HG02623 (cell line): Measurements from ENCODE around the gene JUND.

Experiments used
- ATAC-seq: cut with Tn5 transposase; IDR thresholded peaks from one replicate; pipeline ENCODE4 v1.9.1; 2021; ENCODE audit warnings: moderate library complexity; ENCODE audit not compliant: unreplicated experiment

The JUND gene

GRCh38 chr19:18308948-18309325 lies 27.5 kb upstream of the JUND start:
- no peak for ATAC-seq

- no peak for ATAC-seq
These were observed 26.9 kb upstream of the JUND start for GRCh38 chr19:18308051-18308947.

- ATAC-seq = no peak
These were observed 25.9 kb upstream of the JUND start for GRCh38 chr19:18307271-18307681.

GRCh38 chr19:18306888-18307260 lies 25.5 kb upstream of the JUND start:
- ATAC-seq = no peak

- no peak for ATAC-seq
These were observed 24.9 kb upstream of the JUND start for GRCh38 chr19:18306209-18306887.

- no peak for ATAC-seq
These were observed 23.3 kb upstream of the JUND start for GRCh38 chr19:18304458-18305310.

- ATAC-seq = no peak
These were observed 22.7 kb upstream of the JUND start for GRCh38 chr19:18304208-18304457.

GRCh38 chr19:18301718-18302111 lies 20.3 kb upstream of the JUND start:
- no peak for ATAC-seq

GRCh38 chr19:18300930-18301717 lies 19.7 kb upstream of the JUND start:
- ATAC-seq = no peak

GRCh38 chr19:18299654-18300053 lies 18.2 kb upstream of the JUND start:
- no peak for ATAC-seq

- no peak for ATAC-seq
These were observed 17.2 kb upstream of the JUND start for GRCh38 chr19:18298601-18299000.

GRCh38 chr19:18297308-18297707 lies 15.9 kb upstream of the JUND start:
- no peak for ATAC-seq

- ATAC-seq = no peak
These were observed 13.6 kb upstream of the JUND start for GRCh38 chr19:18295034-18295451.

- ATAC-seq = no peak
These were observed 13.0 kb upstream of the JUND start for GRCh38 chr19:18294467-18294864.

- ATAC-seq = no peak
These were observed 12.4 kb upstream of the JUND start for GRCh38 chr19:18293642-18294466.

GRCh38 chr19:18292810-18293641 lies 11.6 kb upstream of the JUND start:
- no peak for ATAC-seq

- no peak for ATAC-seq
These were observed 11.0 kb upstream of the JUND start for GRCh38 chr19:18292462-18292809.

- peak; percentile 47 for ATAC-seq
These were observed 10.4 kb upstream of the JUND start for GRCh38 chr19:18291590-18292461.
